Myocyte (in vitro differentiated cells): ENCODE results near the gene AGAP1. TPM values are rescaled to one million over a fixed set of nuclear protein-coding genes. Genes with fewer than 3 reads are reported as not detected.

Experiments used
- DNase-seq: peaks from one replicate; pipeline ENCODE4 v3.0.0-alpha.2; 2012; ENCODE audit warnings: low read depth
- total RNA-seq: library from RNA; depleted of rRNA; stranded (reverse); fragments of >200 nt; gene quantifications from 2 replicates; pipeline ENCODE4 v1.2.3, GENCODE V29; 2014

Gene AGAP1
- total RNA-seq, 1 donor from 2014 or later: 15.5 TPM

DNA sequence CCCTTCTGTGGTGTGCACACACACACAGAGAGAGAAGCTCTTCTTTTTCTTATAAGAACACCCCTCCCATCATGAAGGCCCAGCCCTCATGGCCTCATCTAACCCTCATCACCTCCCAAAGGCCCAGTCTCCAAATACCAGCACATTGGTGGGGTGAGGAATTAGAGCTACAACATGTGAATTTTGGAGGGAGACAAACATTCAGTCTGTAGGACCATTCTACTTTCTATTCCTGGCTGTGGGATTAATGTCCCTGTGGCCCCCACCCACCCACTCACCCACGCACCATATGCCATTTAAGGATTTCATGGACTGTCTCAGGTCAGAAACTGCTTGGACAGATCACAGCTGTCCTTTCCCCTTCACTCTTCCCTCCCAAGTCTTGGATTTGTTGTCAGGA is 484.2 kb downstream of the AGAP1 start:
- DNase-seq: no peak

DNA sequence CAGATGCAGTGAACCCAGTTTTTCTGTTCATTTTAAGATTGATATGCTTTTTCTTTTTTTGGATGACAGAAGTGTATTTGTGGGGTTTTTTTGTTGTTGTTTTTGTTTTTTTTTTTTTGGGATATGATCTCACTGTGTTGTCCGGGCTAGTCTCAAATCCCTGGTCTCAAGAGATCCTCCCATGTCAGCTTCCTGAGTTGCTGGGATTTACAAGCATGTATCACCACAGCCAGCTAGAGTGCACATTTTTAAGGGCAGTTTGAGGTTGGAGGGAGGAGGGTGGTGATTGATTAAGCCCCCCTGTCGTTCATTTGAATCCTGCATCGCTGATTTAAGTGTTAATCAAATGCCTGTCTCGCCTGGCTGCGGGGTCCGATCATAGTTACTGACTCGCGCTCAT is 485.2 kb downstream of the AGAP1 start:
- DNase-seq: peak; percentile 23

DNA sequence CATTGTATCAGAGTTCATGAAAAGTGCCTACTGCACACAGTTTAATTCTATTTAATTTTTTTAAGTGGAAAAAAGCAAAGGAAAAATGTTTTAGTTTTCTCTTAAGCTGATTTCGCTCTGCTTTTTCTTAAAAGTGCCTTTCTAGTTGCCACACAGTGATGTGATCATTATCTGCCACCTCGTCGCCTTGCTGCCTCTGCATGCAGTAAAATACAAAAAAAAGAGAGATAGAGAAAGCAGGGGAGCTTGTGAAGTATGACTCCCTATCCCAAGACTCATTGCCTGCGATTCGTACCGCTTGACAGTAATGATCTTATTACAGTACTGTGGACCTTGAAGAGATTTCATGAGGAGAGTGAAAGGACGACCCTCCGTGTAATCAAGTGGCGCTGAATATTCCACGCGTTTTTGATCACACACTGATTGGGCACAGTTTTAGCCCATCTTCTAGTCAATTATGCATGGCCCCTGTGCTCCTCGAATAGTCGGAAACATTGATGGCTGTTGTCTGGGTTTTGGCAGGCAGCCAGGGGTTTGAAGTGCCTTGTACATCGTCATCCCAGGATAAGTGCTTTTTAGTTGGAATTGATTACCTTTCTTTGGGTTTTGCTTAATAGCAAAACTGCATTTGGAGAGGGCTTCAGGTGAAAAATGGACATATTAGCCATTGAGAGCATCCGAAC is 486.1 kb downstream of the AGAP1 start:
- no peak for DNase-seq

DNA sequence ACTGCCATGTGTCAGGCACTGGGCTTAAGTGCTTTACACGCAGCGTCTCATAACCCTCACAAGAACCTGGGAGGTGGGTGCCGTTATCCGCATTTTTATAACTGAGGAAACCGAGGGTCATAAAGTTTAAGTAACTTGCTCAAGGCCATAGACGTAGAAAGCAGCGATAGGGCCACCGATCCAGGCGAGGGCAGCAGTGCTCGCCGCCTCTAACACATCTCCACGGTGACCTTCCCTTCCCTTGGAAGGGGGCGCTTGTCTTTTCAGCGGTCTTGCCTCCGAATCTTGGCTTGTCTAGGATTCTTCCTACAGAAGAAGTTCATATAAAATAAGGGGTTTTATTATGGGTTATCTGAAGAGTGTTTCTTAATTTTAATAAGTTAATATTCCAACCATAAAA is 487.8 kb downstream of the AGAP1 start:
- no peak for DNase-seq

DNA sequence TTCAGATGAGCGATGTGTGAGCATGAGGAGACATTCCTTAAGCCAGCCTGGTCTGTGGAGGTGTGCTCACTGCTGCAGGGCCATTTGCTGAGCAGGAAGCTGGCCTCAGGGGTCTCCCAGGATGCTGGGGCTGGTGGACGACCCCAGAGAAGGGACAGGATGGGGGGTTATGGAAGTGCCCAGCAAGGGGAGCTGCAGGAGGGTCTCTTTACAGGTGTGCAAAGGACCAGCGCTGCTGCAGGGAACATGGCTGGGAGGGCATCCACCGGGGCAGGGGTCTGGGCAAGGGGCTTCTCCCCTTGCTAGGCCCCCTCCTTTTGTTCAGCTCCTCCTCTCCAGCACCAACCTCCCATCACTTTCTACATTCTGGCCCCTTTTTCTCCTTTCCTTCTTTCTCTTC is 489.2 kb downstream of the AGAP1 start:
- no peak for DNase-seq

DNA sequence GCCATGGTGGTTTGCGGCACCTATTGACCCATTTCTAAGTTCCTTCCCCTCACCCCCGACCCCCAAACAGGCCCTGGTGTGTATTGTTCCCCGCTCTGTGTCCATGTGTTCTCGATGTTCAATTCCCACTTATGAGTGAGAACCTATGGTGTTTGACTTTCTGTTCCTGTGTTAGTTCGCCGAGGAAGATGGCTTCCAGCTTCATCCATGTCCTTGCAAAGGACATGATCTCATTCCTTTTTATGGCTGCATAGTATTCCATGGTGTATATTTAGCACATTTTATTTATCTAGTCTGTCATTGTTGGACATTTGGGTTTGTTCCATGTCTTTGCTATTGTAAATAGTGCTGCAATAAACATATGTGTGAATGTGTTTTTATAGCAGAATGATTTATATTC is 490.7 kb downstream of the AGAP1 start:
- DNase-seq: no peak

DNA sequence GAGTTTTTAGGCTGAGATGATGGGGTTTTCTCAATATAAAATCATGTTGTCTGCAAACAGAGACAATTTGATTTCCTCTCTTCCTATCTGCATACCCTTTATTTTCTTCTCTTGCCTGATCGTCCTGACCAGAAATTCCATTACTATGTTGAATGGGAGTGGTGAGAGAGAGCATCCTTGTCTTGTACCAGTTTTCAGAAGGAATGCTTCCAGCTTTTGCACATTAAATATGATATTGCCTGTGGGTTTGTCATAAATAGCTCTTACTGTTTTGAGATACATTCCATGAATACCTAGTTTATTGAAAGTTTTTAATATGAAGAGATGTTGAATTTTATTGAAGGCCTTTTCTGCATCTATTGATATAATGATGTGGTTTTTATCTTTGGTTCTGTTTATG is 492.5 kb downstream of the AGAP1 start:
- DNase-seq: no peak

DNA sequence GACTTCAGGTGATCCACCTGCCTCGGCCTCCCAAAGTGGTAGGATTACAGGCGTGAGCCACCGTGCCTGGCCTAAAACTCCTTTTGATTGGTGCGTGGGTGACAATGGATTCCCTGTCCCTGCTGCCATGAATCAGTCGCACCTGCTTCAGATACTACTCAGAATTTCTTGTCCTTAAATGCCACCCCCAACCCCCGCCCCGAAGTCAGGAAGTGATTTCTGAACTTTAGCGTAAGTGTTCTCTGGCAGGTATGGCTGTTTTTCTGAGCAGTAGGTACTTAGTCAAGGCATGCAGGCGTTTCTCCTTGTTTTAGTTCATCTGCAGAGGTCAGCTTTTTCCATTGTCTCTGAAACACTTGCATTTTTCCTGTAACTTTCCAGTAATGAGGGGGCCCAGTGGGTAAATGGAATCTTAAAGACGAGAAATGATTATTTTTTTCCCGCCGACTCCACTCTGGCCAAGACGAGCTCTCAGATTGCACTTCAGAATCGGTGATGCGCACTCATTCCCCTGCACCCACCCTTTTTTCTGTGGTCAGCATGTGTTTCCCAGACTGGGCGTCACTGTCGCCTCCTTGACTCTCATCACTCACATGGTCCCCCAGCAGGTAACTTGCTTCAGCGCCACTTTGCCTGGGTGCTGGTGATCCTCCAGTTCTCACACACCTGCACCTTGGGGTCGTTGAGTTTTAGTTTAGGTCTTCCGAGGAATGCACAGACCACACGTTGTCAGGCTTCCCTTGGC is 494.6 kb downstream of the AGAP1 start:
- no peak for DNase-seq

DNA sequence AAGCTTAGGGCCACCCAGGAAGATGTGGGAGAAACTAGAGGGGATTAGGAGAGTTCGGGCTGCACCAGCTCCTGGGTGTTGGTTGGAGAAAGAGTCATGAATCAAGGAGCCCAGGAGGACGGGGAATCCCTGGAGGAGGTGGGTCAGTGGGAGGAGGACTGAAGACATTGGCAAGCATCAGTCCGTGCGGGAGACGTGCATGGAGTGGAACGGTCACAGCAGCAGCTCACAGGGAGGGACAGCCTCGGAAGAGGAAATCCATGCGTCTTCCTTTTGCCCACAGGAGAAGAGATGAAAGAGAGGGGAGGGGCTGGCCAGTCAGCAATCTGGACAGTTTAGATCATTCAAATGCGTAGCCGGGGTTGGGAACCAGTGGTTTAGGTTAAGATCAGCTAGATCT is 495.7 kb downstream of the AGAP1 start:
- DNase-seq: no peak

DNA sequence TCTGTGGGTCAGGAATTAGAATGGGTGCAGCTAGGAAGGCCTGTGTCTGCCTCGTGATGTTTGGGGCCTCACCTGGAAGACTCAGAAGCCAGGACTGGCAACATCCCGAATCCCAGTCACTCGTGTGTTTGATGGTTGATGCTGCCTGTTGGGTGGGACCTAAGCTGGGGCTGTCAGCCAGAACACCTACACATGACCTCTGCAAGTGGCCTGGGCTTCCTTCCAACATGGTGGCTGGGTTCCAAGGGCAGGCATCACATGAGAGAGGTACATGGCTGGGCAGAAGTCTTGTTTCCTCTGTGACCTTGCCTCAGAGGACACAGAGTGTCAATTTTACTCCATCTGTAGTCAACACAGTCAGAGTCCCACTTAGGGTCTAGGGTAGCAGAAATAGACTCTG is 496.5 kb downstream of the AGAP1 start:
- no peak for DNase-seq

DNA sequence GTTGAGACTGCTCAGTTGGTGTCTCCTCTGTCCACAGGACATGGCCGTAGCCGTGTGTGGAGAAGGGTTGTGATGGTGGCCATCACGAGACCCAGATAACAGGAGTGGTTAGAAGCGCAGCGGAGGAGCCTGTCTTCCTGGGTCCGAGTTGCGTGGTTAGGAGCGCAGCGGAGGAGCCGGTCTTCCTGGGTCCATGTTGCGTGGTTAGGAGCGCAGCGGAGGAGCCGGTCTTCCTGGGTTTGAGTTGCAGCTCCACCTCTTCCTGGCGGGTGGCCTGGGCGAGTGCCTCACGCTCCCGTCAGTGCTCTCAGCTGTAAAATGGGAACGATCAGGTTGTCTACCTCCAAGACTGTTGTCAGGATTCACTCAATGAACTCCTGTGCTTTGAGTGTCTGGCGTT is 498.2 kb downstream of the AGAP1 start:
- no peak for DNase-seq

DNA sequence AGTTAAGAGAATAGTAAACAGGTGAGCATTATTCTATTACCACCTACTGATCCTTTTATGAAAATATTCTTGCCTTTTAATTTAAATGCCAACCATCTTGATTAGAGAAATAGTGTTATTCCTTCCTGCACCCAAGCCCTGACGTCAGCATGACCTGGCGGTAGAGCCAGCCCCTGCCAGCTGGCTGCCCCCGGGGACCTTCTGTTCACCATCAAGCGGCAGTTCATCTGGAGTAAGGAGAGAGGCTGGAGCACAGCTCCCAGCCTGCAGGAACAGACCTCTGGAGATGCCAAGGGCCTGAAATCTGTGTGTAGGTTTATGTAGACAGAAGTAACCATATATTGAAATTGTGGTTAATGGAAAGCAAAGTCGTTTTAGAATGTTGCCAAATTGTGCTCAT is 502.6 kb downstream of the AGAP1 start:
- DNase-seq: no peak

DNA sequence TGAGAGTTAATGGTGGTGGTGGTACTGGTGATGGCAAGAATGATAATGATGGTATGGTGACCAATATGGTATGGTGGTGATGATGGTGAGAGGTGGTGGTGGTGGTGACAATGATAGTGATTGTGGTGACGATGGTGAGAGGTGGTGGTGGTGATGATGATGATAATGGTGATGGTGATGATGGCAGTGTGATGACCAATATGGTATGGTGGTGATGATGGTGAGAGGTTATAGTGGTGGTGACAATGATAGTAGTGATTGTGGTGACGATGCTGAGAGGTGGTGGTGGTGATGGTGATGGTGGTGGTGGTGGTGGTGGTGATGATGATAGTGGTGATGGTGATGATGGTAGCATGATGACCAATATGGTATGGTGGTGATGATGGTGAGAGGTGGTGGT is 505.2 kb downstream of the AGAP1 start:
- DNase-seq: no peak

DNA sequence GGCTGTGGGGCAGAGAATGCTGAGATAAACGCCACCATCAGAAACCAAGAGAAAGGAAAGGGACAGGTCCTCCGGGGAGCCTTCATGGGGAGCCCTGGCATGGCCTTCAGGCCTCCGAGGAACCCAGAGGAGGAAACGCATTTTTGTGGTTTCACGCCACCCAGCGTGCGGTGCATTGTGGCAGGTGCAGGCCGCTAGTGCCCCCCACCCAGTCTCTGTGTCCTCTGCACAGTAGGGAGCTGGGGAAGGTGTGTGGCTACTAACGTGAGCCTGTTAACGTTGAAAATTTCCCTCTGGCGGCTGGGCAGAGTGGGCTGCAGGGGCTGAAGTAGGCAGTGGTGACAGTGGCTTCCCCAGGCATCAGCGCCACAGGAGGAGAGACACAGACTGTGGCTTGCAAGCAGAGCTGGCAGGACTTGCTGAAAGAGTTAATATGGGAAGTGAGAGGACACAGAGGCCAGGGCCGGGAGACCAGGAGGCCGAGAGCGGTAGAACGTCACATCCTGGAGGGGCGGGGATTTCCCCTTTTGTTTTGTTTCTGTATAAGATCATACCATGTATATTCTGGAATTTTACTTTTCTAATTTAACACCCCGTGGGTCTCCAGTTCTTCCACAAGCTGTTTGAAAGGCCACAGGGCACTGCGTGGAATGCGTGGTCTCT is 507.5 kb downstream of the AGAP1 start:
- peak; percentile 26 for DNase-seq

DNA sequence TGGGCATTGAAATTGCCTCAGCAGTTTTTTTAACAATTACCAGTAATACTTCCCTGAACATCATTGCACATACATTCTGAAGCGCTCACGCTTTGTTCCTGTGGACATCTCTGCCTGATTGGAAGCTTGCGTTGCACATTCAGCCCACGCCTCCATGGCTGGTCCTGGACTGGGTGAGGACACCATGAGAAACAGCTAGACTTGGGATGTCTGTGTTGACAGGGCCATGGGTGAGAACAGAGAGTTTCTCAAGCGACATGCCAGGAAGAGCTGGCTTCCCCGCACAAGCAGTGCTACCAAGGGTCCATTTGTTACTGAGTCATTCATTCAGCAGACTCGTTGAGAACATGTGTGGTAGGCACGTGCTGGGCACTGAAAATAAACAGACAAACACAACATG is 508.0 kb downstream of the AGAP1 start:
- DNase-seq: peak; percentile 7

DNA sequence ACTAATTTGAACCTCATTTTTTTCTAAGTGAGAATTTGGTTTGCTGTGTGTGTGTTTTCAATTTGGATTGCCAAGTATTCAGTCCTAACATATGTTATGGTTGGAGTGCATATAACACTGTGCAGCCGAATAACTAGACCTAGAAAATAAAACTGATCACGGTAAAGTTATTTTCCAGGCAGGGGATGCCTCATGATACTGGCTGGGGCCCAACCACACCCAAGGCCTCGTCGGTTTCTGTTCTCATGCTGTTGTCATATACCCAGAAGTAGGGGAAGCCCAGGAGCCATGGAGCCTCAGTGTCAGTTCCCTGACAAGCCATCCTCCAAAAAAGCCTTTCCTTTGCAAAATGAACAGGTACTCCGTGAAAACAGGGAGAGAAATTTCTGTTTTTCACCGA is 514.2 kb downstream of the AGAP1 start:
- no peak for DNase-seq

DNA sequence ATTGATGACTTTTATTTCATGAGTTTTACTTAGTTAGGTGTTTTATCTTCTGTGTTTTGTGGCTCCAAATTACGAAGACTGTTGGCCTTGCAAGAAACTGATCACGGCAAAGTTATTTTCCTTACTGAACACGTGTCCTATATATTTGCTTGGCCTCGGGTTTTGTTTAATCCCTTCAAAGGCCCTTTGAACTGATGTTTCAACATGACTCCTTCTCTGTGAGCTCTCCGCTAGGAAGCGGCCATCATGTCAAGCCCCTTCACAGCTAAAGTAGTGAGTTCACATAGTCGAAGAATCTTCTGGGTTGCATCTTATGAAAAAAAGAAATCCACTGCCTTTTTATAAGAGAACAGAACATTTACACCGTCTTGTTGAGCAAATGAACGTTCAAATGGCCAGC is 515.0 kb downstream of the AGAP1 start:
- DNase-seq: no peak

DNA sequence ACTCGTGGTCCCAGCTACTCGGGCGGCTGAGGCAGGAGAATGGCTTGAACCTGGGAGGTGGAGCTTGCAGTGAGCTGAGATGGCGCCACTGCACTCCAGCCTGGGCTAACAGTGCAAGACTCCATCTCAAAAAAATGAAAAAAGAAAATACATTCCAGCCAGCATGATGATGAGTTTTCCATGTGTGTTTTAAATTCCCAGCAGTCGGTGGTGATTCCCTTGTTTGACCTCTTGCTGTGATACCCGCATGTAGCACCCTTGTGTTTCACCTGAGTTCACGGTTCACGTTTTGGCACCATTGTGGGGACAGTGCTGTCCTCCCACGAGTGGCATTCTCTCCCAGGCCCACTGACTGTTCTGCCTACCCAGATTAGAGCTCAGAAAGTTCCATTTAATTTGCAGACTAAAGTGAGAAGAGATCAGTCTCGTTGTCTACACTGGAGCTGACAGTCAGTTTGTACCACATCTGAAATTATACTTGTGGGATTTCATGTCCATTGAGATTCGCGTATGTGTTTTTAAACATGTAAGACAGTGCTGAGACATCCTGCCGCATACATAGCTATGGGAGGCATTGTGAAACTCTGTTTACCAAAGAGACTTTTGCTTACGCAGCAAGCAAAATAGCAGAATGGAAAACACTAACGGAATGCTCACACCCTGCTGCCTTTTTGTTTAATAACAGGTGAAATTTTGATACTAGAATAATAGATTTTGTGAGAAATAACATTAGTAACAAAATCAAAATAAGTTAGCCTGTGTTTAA is 517.3 kb downstream of the AGAP1 start:
- no peak for DNase-seq

DNA sequence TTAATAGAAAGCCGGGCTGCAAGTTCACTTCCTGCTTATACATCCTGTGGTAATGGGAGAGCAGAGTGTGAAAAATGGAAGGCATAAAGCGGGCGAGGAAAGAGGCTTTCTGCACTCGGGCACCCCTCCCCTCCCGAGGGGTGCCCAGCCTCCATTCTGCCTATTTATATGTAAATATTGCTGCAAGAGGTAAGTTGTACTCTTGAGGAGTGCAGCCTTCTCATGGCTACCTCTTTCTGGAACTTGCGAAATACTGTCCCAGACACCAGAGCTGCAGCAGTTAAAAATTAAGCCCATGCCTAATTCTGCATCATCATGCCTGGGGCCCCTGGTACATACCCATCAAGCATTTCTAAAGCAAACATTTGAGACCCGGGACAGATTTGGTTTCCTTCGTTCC is 518.3 kb downstream of the AGAP1 start:
- no peak for DNase-seq

DNA sequence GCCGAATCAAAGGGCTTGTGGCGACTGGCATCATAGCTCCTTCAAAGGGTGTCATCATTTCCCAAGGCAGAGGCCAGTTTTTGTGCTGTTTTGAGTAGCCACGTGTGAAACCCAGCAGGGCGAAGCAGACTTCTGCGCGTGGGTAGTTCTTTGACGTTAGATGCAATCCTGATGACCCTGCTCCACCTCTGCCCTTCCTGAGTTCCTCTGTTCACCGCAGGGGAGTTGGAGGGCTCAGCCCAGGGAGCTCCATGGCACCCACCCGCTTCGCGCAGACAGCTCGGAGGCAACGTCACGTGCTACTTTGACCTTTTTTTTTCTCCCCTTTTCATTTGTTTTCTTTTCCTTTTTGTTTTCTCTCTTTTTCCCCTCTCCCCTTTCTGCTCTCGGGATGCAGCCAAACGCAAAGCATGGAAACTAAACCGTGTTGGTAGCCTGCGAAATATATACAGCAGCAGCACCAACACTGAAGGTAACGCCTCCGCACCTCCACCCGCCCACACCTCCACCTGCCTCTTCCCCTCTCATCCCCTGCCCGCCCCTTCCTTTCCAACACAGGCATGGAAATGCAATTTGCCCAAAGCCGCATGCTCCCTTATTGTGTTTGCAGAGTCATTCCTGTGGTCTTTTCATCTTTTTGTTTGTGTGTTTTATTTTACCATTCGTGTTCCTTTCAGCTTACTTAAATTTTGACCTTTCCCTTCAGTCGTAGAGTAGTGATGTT is 520.7 kb downstream of the AGAP1 start:
- no peak for DNase-seq

DNA sequence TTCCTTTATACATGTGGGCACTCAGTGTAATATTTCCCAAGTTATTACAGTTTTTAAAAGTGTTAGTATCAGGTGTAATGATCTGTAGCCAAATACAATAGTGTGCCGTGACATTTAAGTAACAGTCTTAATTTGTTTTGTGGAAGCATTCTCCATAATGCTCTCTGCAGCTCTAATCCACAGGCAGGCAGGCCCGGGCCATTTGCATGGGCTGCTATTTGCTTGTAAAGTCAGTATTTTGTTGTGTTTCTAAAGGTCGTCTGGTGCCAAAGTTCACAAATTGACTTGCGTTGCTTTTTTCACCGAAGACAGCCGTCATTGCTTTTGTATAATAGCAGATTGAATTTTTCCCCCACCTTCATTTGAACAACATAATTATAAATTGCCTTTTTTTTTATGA is 521.3 kb downstream of the AGAP1 start:
- no peak for DNase-seq
